HTERT RPE-1 (cell line): ENCODE results near the gene LYST.
"Not testable (repeated sequence)": the region's sequence is repeated elsewhere in the genome, so short reads cannot be mapped to it uniquely, and the experiment has no call there.

Source experiments
- in situ Hi-C: fragments of 300-500 bp; cut with MboI; formaldehyde crosslinking; loops from 4 replicates; pipeline ENCODE4 v1.14.3; 2020; ENCODE audit warnings: low sequenced_read_pairs

The LYST gene

GRCh38 chr1:235859789-235860188 is 6.9 kb downstream of the LYST start:
- in situ Hi-C loops: no loop called here

DNA sequence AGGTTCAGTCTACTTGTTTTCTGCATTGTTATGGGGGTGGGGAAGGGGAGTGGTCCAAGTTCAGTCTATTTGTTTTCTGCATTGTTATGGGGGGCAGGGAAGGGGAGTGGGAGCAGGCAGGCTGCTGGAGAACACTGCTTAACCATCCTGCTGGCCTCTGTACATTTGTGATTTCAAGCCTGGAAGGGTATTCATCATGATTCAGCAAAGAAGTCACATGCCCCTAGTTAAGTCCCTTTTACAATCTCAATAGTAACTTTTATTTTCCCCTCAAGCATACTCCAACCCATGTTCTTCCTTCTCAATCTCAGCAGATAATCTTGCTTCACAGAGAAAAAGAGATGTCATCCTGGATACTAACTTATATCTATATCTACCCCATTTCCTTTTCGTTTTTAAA is 7.9 kb downstream of the LYST start:
- in situ Hi-C loops: no loop called here

DNA sequence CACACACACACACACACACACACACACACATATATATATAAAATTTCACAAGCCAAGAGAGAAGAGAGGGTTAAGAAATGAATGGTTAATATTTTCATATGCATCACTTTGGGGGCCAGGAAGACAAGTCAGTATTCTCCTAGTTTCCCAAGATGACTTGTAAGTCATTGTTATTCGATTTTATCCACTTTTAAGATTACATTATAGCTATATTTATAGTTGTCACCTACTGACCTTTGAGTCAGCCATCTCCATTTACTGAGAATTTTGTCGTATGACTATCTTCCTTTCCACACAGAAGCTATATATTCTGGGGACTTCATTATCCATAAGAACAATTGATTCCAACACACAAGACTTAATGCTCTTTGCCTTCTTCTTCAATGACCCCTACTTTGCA is 8.9 kb downstream of the LYST start:
- in situ Hi-C loops: no loop called here

DNA sequence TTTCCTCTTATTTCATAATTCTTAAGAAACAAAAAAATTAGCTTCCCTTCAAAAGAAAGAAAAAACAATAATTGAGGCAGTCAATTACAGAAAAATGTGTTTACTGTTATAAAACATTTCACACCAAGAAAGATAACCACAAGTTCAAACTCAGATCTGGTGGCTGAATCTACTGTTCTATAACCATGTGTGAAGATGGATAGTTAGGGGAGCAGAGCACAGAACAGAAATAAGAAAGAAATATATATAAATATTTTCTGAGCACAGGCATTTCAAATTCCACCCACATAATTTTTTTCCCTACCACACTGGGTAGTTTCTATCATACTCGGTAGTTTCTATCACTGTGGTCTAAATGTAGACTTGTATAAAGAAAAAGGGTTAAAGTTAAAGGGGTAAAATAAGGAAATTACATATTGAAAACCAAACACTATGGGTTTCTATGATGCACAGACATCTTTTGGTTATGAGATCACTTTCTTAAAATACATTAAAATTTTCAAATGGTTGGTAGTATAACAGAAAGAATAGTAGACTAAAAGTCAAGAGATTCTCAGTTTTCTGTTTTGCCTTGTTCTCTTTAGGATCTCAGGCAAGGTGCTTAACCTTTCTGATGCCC is 10.8 kb downstream of the LYST start:
- in situ Hi-C loops: no loop called here

- in situ Hi-C loops: no loop called here
These were observed 12.4 kb downstream of the LYST start for GRCh38 chr1:235854347-235854746.

- in situ Hi-C loops: no loop called here
These were observed 13.1 kb downstream of the LYST start for GRCh38 chr1:235853653-235854052.

GRCh38 chr1:235852887-235853286 is 13.8 kb downstream of the LYST start:
- in situ Hi-C loops: no loop called here

- in situ Hi-C loops: no loop called here
These were observed 14.8 kb downstream of the LYST start for GRCh38 chr1:235851939-235852338.

GRCh38 chr1:235848251-235848650 is 18.5 kb downstream of the LYST start:
- in situ Hi-C loops: not testable (repeated sequence)

- in situ Hi-C loops: not testable (repeated sequence)
These were observed 21.0 kb downstream of the LYST start for GRCh38 chr1:235845656-235846107.

DNA sequence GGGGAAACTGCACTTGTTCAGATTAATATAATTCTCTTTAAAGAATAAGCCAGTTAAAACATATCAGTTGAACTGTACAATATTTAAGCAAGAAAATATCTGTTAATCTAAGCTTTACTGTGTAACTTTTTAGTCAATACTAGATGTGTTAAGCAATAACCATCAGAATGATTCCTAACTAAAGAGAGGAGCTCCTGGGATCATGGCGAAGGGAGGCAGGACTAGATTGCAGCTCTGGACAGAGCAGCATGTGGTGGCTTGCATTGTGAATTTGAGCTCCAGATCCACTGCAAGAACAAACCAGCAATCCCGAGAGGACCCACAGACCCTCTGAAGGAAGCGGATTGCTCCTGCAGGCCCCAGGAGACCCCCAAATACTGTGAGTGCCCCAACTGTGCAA is 21.9 kb downstream of the LYST start:
- in situ Hi-C loops: no loop called here

DNA sequence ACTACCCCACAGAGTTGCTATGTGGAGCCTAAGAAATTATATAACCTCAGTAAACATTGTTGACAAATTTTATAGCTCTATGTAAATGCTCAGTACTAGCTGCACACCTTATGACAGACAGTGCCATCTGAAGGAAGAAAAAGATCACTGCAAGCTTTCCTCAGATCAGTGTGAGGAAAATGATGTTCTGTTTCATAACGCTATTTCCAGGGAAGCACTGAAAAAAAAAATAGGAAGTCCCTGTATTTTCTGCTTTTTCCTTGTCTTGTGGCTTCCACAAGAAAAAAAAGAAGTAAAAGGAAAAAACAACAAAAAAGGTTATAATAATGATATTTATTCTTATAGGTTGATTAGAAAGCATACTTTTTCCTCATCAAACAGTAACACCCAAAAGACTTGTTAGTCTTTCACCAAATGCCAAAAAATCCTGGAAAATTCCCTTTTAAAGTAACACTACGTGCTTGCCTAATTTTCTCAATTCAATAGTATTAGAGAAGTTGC is 23.2 kb downstream of the LYST start:
- in situ Hi-C loops: no loop called here

GRCh38 chr1:235841938-235842545 is 24.7 kb downstream of the LYST start:
- in situ Hi-C loops: no loop called here

DNA sequence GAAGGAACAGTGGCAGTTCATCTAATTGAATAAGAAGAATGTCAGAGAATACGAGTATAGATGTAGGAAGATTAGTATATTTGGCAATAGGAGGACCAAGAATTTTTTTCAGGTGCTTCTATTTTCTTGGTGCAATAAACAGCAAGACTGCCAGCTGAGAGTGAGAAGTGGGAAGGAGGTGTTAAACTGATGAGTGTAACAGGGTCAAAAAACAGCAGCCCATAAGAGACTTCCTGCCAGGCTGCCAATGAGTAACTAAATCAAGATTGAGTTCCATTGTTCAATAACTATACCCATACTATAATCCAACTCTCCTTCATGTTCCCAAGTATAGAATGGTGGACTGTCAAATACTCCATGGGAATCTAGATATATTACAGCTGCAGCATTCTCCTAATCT is 28.7 kb downstream of the LYST start:
- in situ Hi-C loops: no loop called here

GRCh38 chr1:235835226-235835625 is 31.5 kb downstream of the LYST start:
- in situ Hi-C loops: no loop called here

- in situ Hi-C loops: no loop called here
These were observed 32.1 kb downstream of the LYST start for GRCh38 chr1:235834620-235835019.

DNA sequence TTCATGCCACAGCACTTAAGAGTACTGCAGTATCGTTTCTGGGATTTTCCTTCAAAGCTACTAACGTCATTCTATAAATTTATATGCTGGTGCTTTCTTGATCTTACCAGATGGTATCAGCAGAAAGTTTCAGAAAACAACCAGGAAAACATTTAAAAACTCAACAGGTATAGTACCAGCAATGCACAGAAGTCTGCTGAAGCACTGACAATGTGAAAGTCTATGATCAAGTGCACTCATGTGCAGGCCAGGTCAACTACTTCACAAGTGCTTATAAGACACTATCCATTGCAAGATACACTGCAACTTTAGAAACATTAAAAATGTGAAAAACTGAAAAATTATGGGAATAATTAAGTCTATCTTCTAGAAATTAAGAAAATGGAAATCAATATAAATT is 34.7 kb downstream of the LYST start:
- in situ Hi-C loops: no loop called here

GRCh38 chr1:235831148-235831547 is 35.6 kb downstream of the LYST start:
- in situ Hi-C loops: no loop called here

GRCh38 chr1:235826102-235826854 is 40.4 kb downstream of the LYST start:
- in situ Hi-C loops: no loop called here

- in situ Hi-C loops: no loop called here
These were observed 41.5 kb downstream of the LYST start for GRCh38 chr1:235825229-235825628.

GRCh38 chr1:235823684-235824083 is 43.0 kb downstream of the LYST start:
- in situ Hi-C loops: no loop called here

- in situ Hi-C loops: no loop called here
These were observed 44.0 kb downstream of the LYST start for GRCh38 chr1:235822685-235823084.
